GM19452 (cell line): ENCODE results near the gene REC114.

Experiments used
- ATAC-seq: cut with Tn5 transposase; IDR thresholded peaks from one replicate; pipeline ENCODE4 v1.9.1; 2021; ENCODE audit not compliant: unreplicated experiment

The REC114 gene

DNA sequence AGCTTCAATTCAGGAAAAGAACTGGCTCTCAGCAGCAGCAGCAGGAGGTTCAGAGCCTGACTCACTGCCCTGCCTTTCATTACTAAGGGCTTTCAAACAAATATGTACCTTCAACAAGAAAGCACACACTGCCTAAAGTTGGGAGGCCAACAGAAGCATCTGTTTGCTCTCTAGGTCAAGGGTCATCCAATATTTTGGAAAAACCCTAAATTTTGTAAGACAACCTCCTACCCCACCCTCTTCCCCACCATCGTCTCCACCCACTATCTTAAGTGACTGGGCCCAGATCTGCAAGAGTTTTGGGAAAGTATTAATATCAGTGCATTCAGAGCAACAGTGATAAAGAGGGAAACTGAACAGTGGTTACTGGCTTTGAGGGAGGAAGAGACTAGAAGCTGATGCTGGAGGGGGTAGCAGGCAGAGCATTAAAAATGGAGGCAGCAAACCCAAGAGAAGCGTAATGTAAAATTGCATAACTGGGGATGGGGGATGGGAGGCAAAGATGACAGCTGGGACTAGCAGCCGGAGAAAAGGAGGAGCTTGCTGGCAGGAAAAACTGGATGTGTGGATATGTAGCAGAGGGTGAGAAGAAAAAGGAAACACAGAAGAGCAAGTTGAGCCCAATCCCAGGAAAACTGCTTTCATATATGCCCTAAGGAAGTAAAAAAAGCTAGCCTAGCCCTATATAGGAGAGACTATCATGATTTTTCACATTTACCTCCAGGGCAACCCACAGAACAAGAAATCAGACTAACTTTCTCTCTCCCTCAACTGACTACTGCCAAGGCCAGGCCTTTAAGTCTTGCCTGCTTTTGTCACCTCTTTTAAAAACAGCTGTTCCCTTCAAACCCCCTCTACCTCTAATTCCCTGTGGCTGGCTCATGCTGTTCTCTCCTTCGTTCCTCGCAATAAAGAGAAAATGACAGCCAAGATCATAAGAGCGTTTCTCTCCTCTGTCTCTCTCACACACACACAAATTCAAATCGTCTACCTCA is 158.8 kb downstream of the REC114 start:
- no peak for ATAC-seq

- ATAC-seq: no peak
Observed at GRCh38 chr15:73602446-73602843, 159.5 kb downstream of the REC114 start.

DNA sequence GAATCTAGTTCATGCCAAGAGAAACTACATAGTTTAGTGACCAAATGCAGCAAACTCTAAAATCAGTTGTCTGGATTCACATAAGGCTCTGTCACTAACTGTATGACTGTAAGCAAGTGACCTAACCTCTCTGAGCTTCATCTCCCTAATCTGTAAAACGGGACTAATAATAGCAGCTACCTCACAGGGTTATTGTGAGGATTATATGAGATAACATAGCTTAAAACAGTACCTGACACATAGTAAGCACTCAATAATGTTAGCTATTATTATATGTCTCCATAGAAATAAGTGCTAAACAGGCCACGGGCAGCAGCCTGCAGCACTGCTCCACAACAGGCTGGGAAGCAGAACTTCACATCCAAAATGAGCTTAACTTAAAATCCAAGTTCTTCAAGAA is 160.0 kb downstream of the REC114 start:
- no peak for ATAC-seq

GRCh38 chr15:73604477-73604876 is 161.5 kb downstream of the REC114 start:
- ATAC-seq: no peak

- ATAC-seq: no peak
Observed at GRCh38 chr15:73605759-73606436, 162.9 kb downstream of the REC114 start.

DNA sequence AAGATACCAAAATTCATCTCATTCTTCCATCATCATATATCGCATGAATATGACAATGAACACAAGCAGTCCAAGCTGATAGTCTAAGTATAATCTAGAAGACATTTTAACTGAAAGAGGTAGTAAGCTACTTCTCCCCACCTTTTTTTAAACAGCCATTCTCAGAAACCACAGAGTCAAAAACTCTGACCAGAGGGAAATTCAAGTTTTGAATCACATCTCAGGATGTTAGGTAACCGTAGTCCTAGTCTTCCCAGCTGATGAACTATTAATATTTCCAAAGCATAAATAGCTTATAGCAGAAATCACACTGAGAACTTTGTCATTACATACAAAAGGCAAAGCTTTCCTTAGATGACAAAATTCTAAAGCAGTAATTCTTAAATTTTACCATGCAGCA is 164.4 kb downstream of the REC114 start:
- ATAC-seq: no peak

DNA sequence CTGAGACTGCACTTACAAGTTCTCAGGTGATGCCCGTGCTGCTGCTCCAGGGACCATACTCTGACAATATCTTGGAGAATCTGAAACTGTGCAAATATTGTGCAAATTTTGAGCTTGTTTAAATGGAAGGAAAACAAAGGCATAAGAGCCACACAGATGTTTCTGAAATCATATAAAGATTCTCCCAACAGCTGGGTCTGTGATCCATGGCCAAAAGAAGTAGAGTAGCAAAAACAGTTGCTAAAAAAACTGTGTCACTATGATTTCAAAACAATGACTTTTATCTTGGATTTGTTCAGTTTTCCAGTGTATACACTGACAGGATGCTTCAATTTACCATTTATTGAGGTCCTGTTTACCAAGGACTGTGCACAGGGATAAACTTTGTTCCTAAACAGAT is 164.9 kb downstream of the REC114 start:
- ATAC-seq: no peak

DNA sequence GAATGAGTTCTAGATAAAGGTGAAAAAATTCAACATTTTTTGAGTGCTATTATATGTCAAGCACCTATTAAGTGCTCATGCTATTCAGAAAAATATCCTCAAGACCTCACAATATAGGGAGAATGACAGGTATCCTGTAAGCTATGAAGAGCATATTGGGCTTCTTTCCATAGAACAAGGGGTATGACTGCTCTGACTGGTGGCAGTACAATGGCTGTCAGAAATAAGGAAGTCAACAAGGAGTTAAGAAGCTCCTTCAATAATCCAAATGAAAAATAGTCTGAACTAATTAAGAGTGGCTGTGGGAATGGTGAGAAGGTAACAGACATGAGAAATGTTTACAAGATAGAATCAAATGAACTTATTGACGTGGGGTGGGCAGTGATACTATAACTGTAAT is 165.5 kb downstream of the REC114 start:
- no peak for ATAC-seq

- ATAC-seq: no peak
Observed at GRCh38 chr15:73608941-73609340, 166.0 kb downstream of the REC114 start.
